Spleen (tissue), 11 donors: ENCODE data around the gene GALNT12. TPM values are rescaled to one million over a fixed set of nuclear protein-coding genes. Genes with fewer than 3 reads are reported as not detected.
A peak's percentile ranks its signal among the peaks of the same experiment; 100 is the strongest.

ENCODE experiments used
- DNase-seq: peaks from one replicate; pipeline ENCODE4 v3.0.0-alpha.2; 2020
- H3K27ac ChIP-seq, 8 donors: fragments of 200-600 bp; sonication (generic) in 7 of 8; 1 replicate in 4 of 8; 2 replicates in 4 of 8; pipeline versions ENCODE4 v1.5.0 to v1.8.0; 2016 to 2021; ENCODE audit warnings: inconsistent platforms in 4 of 8, mild to moderate bottlenecking in 4 of 8, moderate library complexity in 1 of 8
- H3K27me3 ChIP-seq, 7 donors: fragments of 200-600 bp; sonication (generic) in 6 of 7; replicated peaks in 1 of 7; 1 replicate in 4 of 7; 2 replicates in 3 of 7; pipeline versions ENCODE4 v1.5.0 to v1.8.0; 2016 to 2021; ENCODE audit warnings: inconsistent platforms in 3 of 7, mild to moderate bottlenecking in 1 of 7
- H3K36me3 ChIP-seq, 6 donors: fragments of 200-600 bp; sonication (generic) in 5 of 6; 1 replicate in 4 of 6; 2 replicates in 2 of 6; pipeline versions ENCODE4 v1.5.0 to v1.8.0; 2016 to 2021; ENCODE audit warnings: inconsistent platforms in 2 of 6
- H3K4me1 ChIP-seq, 6 donors: fragments of 200-600 bp; sonication (generic) in 5 of 6; 1 replicate in 3 of 6; 2 replicates in 3 of 6; pipeline versions ENCODE4 v1.5.0 to v1.8.0; 2016 to 2021; ENCODE audit warnings: inconsistent platforms in 3 of 6
- H3K4me3 ChIP-seq, 8 donors: fragments of 200-600 bp; sonication (generic) in 7 of 8; 1 replicate in 4 of 8; 2 replicates in 4 of 8; pipeline versions ENCODE4 v1.5.0 to v1.8.0; 2016 to 2021; ENCODE audit warnings: inconsistent platforms in 4 of 8, mild to moderate bottlenecking in 4 of 8, moderate library complexity in 2 of 8
- H3K9me3 ChIP-seq, 8 donors: fragments of 200-600 bp; sonication (generic) in 7 of 8; 1 replicate in 4 of 8; 2 replicates in 4 of 8; pipeline versions ENCODE4 v1.5.0 to v1.8.0; 2016 to 2021; ENCODE audit warnings: inconsistent platforms in 4 of 8
- POLR2A ChIP-seq, 3 donors: fragments of 450-650 bp; IDR thresholded peaks; one replicate each; pipeline ENCODE4 v1.5.1; 2017; ENCODE audit warnings: antibody characterized with exemption in 3 of 3, mild to moderate bottlenecking in 1 of 3
- POLR2AphosphoS5 ChIP-seq, 3 donors: sonication (generic); formaldehyde crosslinking; IDR thresholded peaks; one replicate each; pipeline ENCODE4 v1.5.1; 2017; ENCODE audit warnings: antibody characterized with exemption in 3 of 3
- WGBS, 5 donors: extraction: QIAGEN DNeasy Blood & Tissue Kit in 3 of 5; methylation state at CpG; one replicate each; pipeline versions ENCODE4 v1.1.5 to v1.1.7; 2013 to 2018; 5-methylcytosine and 5-hydroxymethylcytosine counted together
- intact Hi-C: fragments of 100-400 bp; cut with DNase I; formaldehyde crosslinking; loops from one replicate; pipeline ENCODE4 v1.15.0; 2023; ENCODE audit warnings: low total_unique reads
- polyA plus RNA-seq, 3 donors: library from polyadenylated mRNA; stranded (reverse); fragments of 200-250 nt; gene quantifications; one replicate each; pipeline ENCODE4 v1.2.1, GENCODE V29; 2013
- total RNA-seq, 7 donors: library from RNA; depleted of rRNA in 3 of 7; stranded (reverse); fragments of >200 nt in 3 of 7; fragmentation: NEBNext Ultra II Directional in 4 of 7; extraction: Animal tissue kit (Norgen Biotek cat#: 25700) in 4 of 7; gene quantifications; one replicate each; pipeline versions ENCODE4 v1.1.0 to v1.2.1, GENCODE V29; 2016 to 2021
- TF ChIP-seq, protein P1 (sequence below), 11 experiments: fragments of 200-600 bp in 7 of 11; fragments of 450-650 bp in 4 of 11; sonication (generic) in 4 of 11; IDR thresholded peaks in 8 of 11; conservative IDR thresholded peaks in 3 of 11; 1 replicate in 7 of 11; 2 replicates in 4 of 11; pipeline versions ENCODE4 v1.4.0 to v1.8.0; 2016 to 2021; ENCODE audit warnings: antibody characterized with exemption in 11 of 11, inconsistent platforms in 4 of 11, mild to moderate bottlenecking in 1 of 11
- donor health status: healthy with polysubstance abuse.
- donor health status: DM: no; HTN: no; CAD: no; lungs with moderate emphysema.
- donor health status: DM: no; HTN: no; CAD: no.
- donor health status: Bipolar disorder and iron deficiency.
- donor health status: healthy.
- donor health status: DM: no; HTN: no; CAD: no.
- donor health status: DM: yes; HTN: yes; CAD: no.

GALNT12 gene
- total and polyA plus RNA-seq, 10 donors, result 1.2 to 3.2 (median 2.5) TPM

DNA sequence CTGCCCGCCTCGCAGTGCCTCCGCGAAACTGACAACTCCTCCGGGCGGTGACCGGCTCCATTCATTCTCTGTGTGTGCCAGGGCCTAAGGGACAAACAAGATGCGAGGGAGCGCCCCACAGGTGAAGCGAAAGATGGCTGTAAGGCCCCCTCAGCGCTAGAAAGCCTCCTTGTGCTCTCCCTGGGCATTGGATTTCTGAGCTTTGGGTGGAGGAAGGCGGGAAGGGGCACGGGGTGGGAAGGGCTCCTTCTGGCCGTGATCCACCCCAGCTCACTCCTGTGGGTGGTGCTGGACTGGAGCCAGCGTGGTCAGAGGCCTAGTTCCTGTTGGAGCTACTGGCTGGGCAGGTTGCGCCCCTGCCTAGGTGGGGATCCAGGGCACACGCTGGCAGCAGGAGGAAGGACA is 943 bp downstream of the GALNT12 start:
- Histone ChIP-seq H3K36me3 (no peaks in the 10 kb centered on the region), H3K27me3 (peaks cover 0 to 46% (median 13%) of the 10 kb centered on the region in 7 donors), H3K4me1 (peaks cover 8 to 27% (median 16%) of the 10 kb centered on the region in 6 donors), H3K27ac (no peak overlapping the region), H3K9me3 (no peaks in the 10 kb centered on the region), H3K4me3 (peak overlapping the region; percentile 41 to 82 (median 52))
- no peak for DNase-seq
- TF ChIP-seq POLR2AphosphoS5 (IDR thresholded peaks at IDR 0.05) (no peak), POLR2A (IDR thresholded peaks at IDR 0.05) (no peak)
- TF ChIP-seq, protein P1, sequence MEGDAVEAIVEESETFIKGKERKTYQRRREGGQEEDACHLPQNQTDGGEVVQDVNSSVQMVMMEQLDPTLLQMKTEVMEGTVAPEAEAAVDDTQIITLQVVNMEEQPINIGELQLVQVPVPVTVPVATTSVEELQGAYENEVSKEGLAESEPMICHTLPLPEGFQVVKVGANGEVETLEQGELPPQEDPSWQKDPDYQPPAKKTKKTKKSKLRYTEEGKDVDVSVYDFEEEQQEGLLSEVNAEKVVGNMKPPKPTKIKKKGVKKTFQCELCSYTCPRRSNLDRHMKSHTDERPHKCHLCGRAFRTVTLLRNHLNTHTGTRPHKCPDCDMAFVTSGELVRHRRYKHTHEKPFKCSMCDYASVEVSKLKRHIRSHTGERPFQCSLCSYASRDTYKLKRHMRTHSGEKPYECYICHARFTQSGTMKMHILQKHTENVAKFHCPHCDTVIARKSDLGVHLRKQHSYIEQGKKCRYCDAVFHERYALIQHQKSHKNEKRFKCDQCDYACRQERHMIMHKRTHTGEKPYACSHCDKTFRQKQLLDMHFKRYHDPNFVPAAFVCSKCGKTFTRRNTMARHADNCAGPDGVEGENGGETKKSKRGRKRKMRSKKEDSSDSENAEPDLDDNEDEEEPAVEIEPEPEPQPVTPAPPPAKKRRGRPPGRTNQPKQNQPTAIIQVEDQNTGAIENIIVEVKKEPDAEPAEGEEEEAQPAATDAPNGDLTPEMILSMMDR (IDR thresholded peaks at IDR 0.05 in 8 of 11, conservative IDR thresholded peaks at IDR 0.05 in 3 of 11), result no peak
- WGBS, 5 donors, result 4 to 42% (median 23%) methylated on average over 10 to 17 of the region's 17 CpGs
- intact Hi-C loops, result no loop called here

DNA sequence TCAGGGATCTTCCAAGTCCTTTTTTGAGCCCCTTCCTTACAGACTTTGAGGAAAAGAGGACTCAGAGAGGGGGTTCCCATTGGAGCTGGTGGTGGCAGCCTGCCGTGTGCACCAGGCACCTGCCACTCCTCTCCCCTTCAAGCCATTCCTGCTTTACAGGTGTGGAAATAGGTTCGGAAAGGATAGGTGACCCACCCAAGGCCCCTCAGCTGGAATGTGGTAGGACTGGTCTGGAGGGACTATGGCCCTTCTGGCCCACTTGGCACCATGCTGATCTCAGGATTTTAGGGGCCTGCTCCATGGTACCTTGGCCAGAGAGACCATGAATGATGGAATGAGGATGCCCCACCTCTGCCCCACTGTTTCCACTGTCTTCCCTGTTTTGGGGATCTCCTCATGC is 1.4 kb downstream of the GALNT12 start:
- H3K4me1 ChIP-seq, result peaks cover 8 to 27% (median 16%) of the 10 kb centered on the region in 6 donors
- H3K27me3 ChIP-seq, result peaks cover 0 to 46% (median 13%) of the 10 kb centered on the region in 7 donors
- DNase-seq, result no peak
- H3K36me3 ChIP-seq, result no peaks in the 10 kb centered on the region
- WGBS, 5 donors, result 79 to 100% (median 89%) methylated on average over 2 of the region's 2 CpGs
- TF ChIP-seq POLR2A (IDR thresholded peaks at IDR 0.05) (no peak), POLR2AphosphoS5 (IDR thresholded peaks at IDR 0.05) (no peak)
- TF ChIP-seq, protein P1 (IDR thresholded peaks at IDR 0.05 in 8 of 11, conservative IDR thresholded peaks at IDR 0.05 in 3 of 11), result no peak
- H3K4me3 ChIP-seq, result peak overlapping the region in 1 of 8 donors; percentile 82
- intact Hi-C loops, result no loop called here
- H3K27ac ChIP-seq, result no peak overlapping the region
- H3K9me3 ChIP-seq, result no peaks in the 10 kb centered on the region

DNA sequence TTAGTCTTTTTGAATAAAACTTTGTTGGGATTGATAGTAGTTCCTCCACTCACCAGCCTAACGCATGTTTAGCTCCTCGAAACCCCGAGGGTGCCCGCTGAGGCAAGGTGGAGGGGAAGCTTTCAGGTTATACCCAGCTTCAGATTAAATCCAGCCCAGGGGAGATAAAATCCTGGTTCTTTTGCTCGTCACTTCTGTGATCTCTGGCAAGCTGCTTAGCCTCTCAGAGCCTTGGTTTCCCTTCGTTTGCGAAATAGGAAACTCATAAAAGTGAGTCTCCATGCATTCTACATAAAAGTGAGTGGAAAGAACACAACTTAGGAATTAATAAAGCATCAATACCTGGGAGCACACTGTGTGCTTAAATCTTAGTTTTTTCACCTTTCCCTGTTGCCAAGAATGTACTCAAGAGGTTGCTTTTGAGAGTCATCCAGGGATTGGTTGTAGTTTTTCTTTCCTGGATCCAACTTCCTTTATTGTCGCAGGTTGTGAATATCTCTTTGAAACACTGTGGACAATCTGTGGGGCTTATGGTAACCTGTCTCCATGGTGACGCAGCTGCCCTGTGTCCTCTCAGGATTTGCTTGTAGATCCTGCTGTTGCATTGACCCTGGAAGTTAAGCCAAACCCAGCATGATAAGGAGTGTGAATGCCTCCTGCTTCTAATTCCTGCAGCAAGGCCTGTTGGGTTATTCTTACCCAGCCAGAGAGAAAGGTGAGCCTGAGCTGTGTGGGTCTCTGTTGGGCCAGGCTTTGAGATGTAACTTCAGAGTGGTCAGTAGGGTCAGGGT is 2.0 kb downstream of the GALNT12 start:
- no peaks in the 10 kb centered on the region for H3K36me3 ChIP-seq
- no peak overlapping the region for H3K4me3 ChIP-seq
- peaks cover 8 to 27% (median 16%) of the 10 kb centered on the region in 6 donors for H3K4me1 ChIP-seq
- peaks cover 0 to 46% (median 13%) of the 10 kb centered on the region in 7 donors for H3K27me3 ChIP-seq
- no peak for DNase-seq
- H3K27ac ChIP-seq, result no peak overlapping the region
- H3K9me3 ChIP-seq, result no peaks in the 10 kb centered on the region
- no peak for TF ChIP-seq POLR2A (IDR thresholded peaks at IDR 0.05)
- TF ChIP-seq, protein P1 (IDR thresholded peaks at IDR 0.05 in 8 of 11, conservative IDR thresholded peaks at IDR 0.05 in 3 of 11), result no peak
- intact Hi-C loops, result no loop called here
- WGBS, 5 donors, result 74 to 91% (median 80%) methylated on average over 9 of the region's 9 CpGs

DNA sequence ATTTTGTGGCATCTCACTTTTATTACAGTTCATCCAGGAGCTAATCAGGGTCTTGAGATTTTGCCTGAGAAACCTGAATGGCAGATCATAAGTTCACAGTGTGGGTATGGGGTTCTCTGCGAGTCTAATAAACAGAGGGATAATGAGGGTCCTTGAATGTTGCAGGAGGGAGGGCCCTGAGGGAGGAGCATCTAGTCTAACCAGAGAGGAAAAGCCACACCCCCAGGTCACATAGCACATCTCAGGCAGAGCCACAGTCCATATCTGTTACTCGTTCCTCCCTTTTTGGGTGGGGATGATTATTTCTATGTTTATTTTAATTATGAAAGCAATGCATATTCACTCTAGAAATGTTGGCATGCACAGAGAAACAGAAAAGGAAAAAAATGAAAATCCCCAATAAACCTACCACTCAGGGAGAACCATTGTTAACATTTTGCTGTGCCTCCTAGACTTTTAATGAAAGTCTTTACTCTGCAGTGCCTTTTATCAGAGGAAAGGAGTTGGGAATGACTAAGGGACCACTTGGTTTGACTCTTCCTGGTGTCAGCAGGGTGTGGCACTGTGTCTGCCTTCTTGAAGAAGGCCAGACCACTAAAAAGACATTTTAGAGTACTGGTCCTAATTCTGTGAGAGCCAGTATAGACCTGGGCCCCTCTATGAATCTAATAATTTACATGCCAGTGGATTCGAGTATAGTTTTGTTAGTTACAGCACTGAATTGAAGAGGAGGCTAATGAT is 2.8 kb downstream of the GALNT12 start:
- intact Hi-C loops, result no loop called here
- Histone ChIP-seq H3K27ac (no peak overlapping the region), H3K4me3 (no peak overlapping the region), H3K9me3 (no peaks in the 10 kb centered on the region), H3K36me3 (no peaks in the 10 kb centered on the region), H3K4me1 (peaks cover 8 to 27% (median 16%) of the 10 kb centered on the region in 6 donors), H3K27me3 (peaks cover 0 to 46% (median 13%) of the 10 kb centered on the region in 7 donors)
- WGBS, 5 donors, result 70 to 86% (median 79%) methylated on average over 3 of the region's 3 CpGs
- DNase-seq, result no peak
- TF ChIP-seq, protein P1 (IDR thresholded peaks at IDR 0.05 in 8 of 11, conservative IDR thresholded peaks at IDR 0.05 in 3 of 11), result no peak
- TF ChIP-seq POLR2A (IDR thresholded peaks at IDR 0.05), result no peak
- TF ChIP-seq POLR2AphosphoS5 (IDR thresholded peaks at IDR 0.05), result no peak
